BE2C (cell line): Measurements from ENCODE around the gene GRIK5.

Experiments used
- DNase-seq: peaks from one replicate; pipeline ENCODE4 v3.0.0-alpha.2; 2020
- H3K27me3 ChIP-seq: fragments of 250-450 bp; sonication (Bioruptor Pico); 2 replicates; pipeline ENCODE4 v1.5.1; 2020; ENCODE audit warnings: mild to moderate bottlenecking
- H3K36me3 ChIP-seq: fragments of 250-450 bp; sonication (Bioruptor Pico); 2 replicates; pipeline ENCODE4 v1.5.1; 2020; ENCODE audit warnings: mild to moderate bottlenecking
- H3K4me1 ChIP-seq: fragments of 250-450 bp; sonication (Bioruptor Pico); 2 replicates; pipeline ENCODE4 v1.5.1; 2020
- H3K4me3 ChIP-seq: 2 replicates; pipeline ENCODE4 v1.5.1; 2011; ENCODE audit warnings: low read depth, low read length
- H3K9me3 ChIP-seq: fragments of 250-450 bp; sonication (Bioruptor Pico); 2 replicates; pipeline ENCODE4 v1.5.1; 2020
- CTCF ChIP-seq: IDR thresholded peaks from 2 replicates; pipeline ENCODE4 v1.5.1; 2012; ENCODE audit warnings: mild to moderate bottlenecking, low read depth, low read length

Gene GRIK5

GRCh38 chr19:42068756-42069571 is 1.0 kb downstream of the GRIK5 start:
- peaks cover 4% of the 10 kb centered on the region; the same call in 1 of the 2 replicates for H3K4me1 ChIP-seq
- H3K27me3 ChIP-seq, result no peaks in the 10 kb centered on the region
- no peaks in the 10 kb centered on the region for H3K36me3 ChIP-seq
- no peak for DNase-seq
- no peak overlapping the region for H3K4me3 ChIP-seq
- TF ChIP-seq CTCF, result no peak
- H3K9me3 ChIP-seq, result no peaks in the 10 kb centered on the region

DNA sequence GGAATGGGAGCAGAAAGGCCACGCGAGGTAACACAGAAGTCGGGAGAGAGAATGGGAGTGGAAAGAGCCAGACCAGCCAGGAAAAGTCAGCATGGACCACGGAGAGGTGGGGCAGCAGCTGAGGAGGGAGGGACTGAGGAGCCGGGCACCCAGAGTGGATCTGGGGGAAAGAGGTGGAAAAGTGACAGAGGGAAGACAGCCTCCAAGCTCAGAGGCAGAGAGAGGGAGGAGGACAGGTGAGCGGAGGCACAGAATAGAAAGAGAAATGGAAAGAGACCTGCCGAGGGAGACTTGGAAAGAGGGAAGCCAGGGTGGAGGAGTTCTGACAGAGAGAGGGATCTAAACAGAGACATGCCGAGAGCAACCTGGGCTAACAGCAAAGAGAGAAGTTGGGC is 1.6 kb downstream of the GRIK5 start:
- no peaks in the 10 kb centered on the region for H3K9me3 ChIP-seq
- H3K4me3 ChIP-seq, result no peak overlapping the region
- H3K27me3 ChIP-seq, result no peaks in the 10 kb centered on the region
- DNase-seq, result no peak
- no peak for TF ChIP-seq CTCF
- no peaks in the 10 kb centered on the region for H3K36me3 ChIP-seq
- H3K4me1 ChIP-seq, result peaks cover 4% of the 10 kb centered on the region; the same call in 1 of the 2 replicates

DNA sequence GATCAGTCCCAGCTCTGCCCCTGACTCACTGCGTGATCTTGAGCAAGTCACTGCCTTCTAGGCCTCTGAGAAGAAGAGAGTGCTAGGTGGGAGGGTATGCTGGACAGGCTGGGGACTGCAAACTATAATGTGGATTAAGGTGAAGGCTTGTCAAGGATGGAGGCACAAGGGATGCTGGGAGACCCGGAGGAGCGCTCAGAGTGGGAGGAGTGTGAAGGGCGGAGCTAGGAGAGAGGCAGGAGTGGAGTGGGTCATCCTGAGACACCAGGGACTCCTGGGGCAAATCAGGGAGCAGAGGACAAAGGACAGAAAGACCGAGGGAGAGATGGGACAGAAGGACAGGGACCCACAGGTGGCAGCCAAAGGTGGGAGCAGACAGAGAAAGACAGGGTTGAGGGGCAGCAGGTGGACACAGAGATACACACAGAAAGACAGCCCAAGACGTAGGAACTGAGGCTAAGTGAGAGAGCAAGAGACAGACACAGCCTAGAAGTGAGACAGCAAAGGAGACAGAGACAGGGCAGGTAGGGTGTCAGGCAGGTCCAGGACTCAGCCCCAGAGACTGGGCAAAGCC is 2.6 kb downstream of the GRIK5 start:
- no peak for TF ChIP-seq CTCF
- Histone ChIP-seq H3K4me3 (no peak overlapping the region), H3K4me1 (peaks cover 4% of the 10 kb centered on the region; the same call in 1 of the 2 replicates), H3K27me3 (no peaks in the 10 kb centered on the region), H3K9me3 (no peaks in the 10 kb centered on the region), H3K36me3 (no peaks in the 10 kb centered on the region)
- DNase-seq, result no peak

- Histone ChIP-seq H3K4me3 (no peak overlapping the region), H3K9me3 (no peaks in the 10 kb centered on the region), H3K36me3 (no peaks in the 10 kb centered on the region), H3K27me3 (no peaks in the 10 kb centered on the region), H3K4me1 (peaks cover 4% of the 10 kb centered on the region; the same call in 1 of the 2 replicates)
- TF ChIP-seq CTCF, result no peak
- peak; percentile 78 for DNase-seq
Measured at GRCh38 chr19:42066075-42066754, 3.8 kb downstream of the GRIK5 start.

- Histone ChIP-seq H3K4me1 (peaks cover 4% of the 10 kb centered on the region; the same call in 1 of the 2 replicates), H3K4me3 (no peak overlapping the region), H3K9me3 (no peaks in the 10 kb centered on the region), H3K36me3 (no peaks in the 10 kb centered on the region), H3K27me3 (no peaks in the 10 kb centered on the region)
- no peak for TF ChIP-seq CTCF
- DNase-seq, result no peak
Measured at GRCh38 chr19:42065511-42065910, 4.5 kb downstream of the GRIK5 start.

DNA sequence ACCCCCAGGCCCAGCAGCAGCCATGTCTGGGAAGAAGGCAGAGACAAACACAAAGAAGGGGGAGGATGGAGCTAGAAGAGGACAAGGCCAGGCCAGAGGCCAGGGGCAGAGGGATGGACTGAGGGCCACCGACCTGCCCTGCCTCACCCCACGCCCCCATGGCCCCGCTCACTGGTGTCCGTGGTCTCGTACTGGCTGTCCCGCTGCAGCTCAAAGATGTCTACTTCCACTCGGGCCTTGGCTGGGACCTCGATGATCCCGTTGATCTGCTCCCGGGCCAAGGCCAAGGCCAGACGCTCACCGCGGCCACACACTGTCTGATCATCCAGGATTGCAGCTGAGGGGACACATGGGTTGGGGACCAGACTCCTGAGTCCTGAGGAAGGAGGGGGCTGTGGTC is 5.0 kb downstream of the GRIK5 start:
- Histone ChIP-seq H3K9me3 (no peaks in the 10 kb centered on the region), H3K27me3 (no peaks in the 10 kb centered on the region), H3K36me3 (no peaks in the 10 kb centered on the region), H3K4me1 (peaks cover 4% of the 10 kb centered on the region; the same call in 1 of the 2 replicates), H3K4me3 (no peak overlapping the region)
- DNase-seq, result no peak
- no peak for TF ChIP-seq CTCF
